ENCODE measurements around the gene MSX1. TPM values are rescaled to one million over a fixed set of nuclear protein-coding genes. Genes with fewer than 3 reads are reported as not detected.

Gene MSX1
- total and polyA plus RNA-seq, 2 of the 8 experiments (the other 6 are each of a cell fraction or from before 2014, with no cell fraction given): 0.47 TPM; not detected in 1

DNA sequence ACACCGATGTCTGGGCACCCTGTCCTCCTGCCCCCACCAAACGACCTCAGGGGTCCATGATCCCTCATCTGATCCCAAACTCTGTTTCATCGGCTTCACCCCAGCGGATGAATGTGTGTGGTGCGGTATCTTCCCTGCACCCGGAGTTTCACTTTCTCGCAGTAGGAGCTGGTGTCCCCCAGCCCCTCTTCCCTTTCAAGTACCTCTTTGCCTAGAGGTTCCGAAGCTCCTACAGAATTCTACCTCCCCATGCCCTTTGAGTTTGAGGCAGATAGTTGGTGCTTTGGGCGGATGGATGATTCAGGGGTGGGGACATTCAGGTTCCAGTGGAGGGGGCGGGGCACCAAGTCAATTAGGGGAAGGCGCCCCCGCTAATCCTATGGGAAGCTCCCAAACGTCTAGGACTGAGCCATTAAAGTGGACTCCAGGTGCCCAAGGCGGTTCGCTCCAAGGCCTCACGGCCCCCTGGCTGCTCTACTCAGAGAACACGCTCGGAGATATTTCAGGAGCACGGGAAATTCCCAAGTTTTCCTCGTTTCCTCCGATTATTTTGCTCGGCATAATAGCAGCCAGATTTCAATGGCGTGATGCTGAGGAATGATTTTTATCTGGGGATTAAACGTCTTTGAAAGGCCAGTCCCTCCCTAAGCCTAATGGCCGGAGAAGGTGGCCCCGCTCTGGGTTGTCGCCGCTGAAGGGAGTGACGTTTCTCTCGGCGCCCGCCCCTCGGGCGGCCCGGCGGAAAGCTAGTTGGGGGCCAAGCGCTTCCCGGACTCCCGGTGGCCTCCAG lies 1.3 kb downstream of the MSX1 start:
- H4K20me1 ChIP-seq (replicated peaks in 1 of 2; ENCODE audit: control insufficient read depth in 1 of 2, insufficient read depth in 2 of 2, low read length in 2 of 2): peaks cover 45 to 50% of the 10 kb centered on the region in 2 experiments
- H3K9ac ChIP-seq (replicated peaks in 1 of 4; ENCODE audit: extremely low read depth in 1 of 4, low read depth in 3 of 4, low read length in 3 of 4): no peak overlapping the region
- no peak for FAIRE-seq
- POLR2A ChIA-PET (ENCODE audit: partially characterized antibody): interaction anchor here (0.9 to 2.0 kb wide), 2 partner anchors 11 to 23 kb away, joined by 3 to 8 read pairs; no protein-coding TSS in a partner anchor
- H3K79me1 ChIP-seq (ENCODE audit: low read depth, low read length): no peaks in the 10 kb centered on the region
- no peak overlapping the region for H4K8ac ChIP-seq (ENCODE audit: extremely low read depth, insufficient read depth, low read length)
- peak in 1 of 2 experiments; percentile 68 for DNase-seq (ENCODE audit: low read depth in 1 of 2, low spot score in 2 of 2)
- no peak overlapping the region for H3K23ac ChIP-seq (ENCODE audit: insufficient read length)
- H3K4me1 ChIP-seq (replicated peaks in 1 of 4; ENCODE audit: control insufficient read depth in 3 of 4, insufficient read depth in 4 of 4, low read length in 3 of 4): peaks cover 0 to 24% (median 6%) of the 10 kb centered on the region in 4 experiments; a peak in 6 of 7 replicates
- no peak overlapping the region for H3K56ac ChIP-seq (replicated peaks; ENCODE audit: insufficient read length, low read depth, low read length)
- no peak overlapping the region; the same call in 1 of the 2 replicates for H3K18ac ChIP-seq (ENCODE audit: extremely low read depth, low read length)
- WGBS, 2 experiments (ENCODE audit: extremely low coverage in 1 of 2, insufficient coverage in 1 of 2, insufficient read length in 1 of 2, insufficient replicate concordance in 2 of 2, low coverage in 1 of 2, low lambda C conversion rate in 2 of 2, missing lambda C conversion rate in 1 of 2): 4% methylated on average over 39 of the region's 39 CpGs; no CpG with 5 or more reads in 1 of the 2 experiments
- H2BK120ac ChIP-seq (replicated peaks; ENCODE audit: low read depth, low read length): no peak overlapping the region
- H2BK20ac ChIP-seq (ENCODE audit: low read length): no peak overlapping the region
- H2AFZ ChIP-seq (ENCODE audit: low read length): no peak overlapping the region
- no peak overlapping the region for H3K27ac ChIP-seq (ENCODE audit: low read depth, low read length)
- peaks cover 4% of the 10 kb centered on the region; the same call in 1 of the 2 replicates for H3K23me2 ChIP-seq (ENCODE audit: low read depth, low read length)
- peak overlapping the region in 2 of 4 experiments; percentile 19 to 57; a peak in 4 of 8 replicates for H3K4me3 ChIP-seq (ENCODE audit: extremely low read depth in 1 of 4, insufficient read depth in 2 of 4, low read depth in 3 of 4, low read length in 4 of 4)
- no peak overlapping the region for H2BK12ac ChIP-seq (ENCODE audit: low read depth, low read length)
- H3K4me2 ChIP-seq (ENCODE audit: insufficient read depth in 1 of 2, low read depth in 2 of 2, low read length in 2 of 2): peak overlapping the region; percentile 44 to 76
- peaks cover 0 to 5% (median 0%) of the 10 kb centered on the region in 4 experiments; a peak in 1 of 8 replicates for H3K36me3 ChIP-seq (ENCODE audit: control insufficient read depth in 2 of 4, insufficient read depth in 4 of 4, low read length in 3 of 4)
- H3K27me3 ChIP-seq (replicated peaks in 1 of 4; ENCODE audit: control insufficient read depth in 3 of 4, extremely low read depth in 1 of 4, insufficient read depth in 3 of 4, low read length in 3 of 4): peaks cover 93 to 98% (median 95%) of the 10 kb centered on the region in 4 experiments
- CTCF ChIA-PET (ENCODE audit: partially characterized antibody): interaction anchor here (0.6 to 1.6 kb wide), 4 partner anchors 9 to 352 kb away, joined by 3 to 6 read pairs (median 4); no protein-coding TSS in a partner anchor
- H3K14ac ChIP-seq (ENCODE audit: insufficient read length): no peak overlapping the region
- no peak overlapping the region for H3K4ac ChIP-seq (replicated peaks; ENCODE audit: insufficient read length, low read depth, low read length)
- no peak overlapping the region for H2BK15ac ChIP-seq (ENCODE audit: low read length)
- no peak overlapping the region for H4K5ac ChIP-seq (ENCODE audit: insufficient read length, low read depth, low read length)
- no peak overlapping the region for H2BK5ac ChIP-seq (ENCODE audit: low read depth, low read length)
- no peaks in the 10 kb centered on the region for H3K9me3 ChIP-seq (ENCODE audit: insufficient read depth in 2 of 2, low read depth in 1 of 2, low read length in 1 of 2)
- no peak overlapping the region for H2AK5ac ChIP-seq (ENCODE audit: low read depth, low read length)
- no peak overlapping the region for H4K91ac ChIP-seq (replicated peaks; ENCODE audit: insufficient read length, low read length)
- no peaks in the 10 kb centered on the region for H3K79me2 ChIP-seq (ENCODE audit: control insufficient read depth in 1 of 2, insufficient read depth in 2 of 2, low read length in 2 of 2)
- TF ChIP-seq HDAC6 (IDR thresholded peaks at IDR 0.05; ENCODE audit: low read depth, low read length) (no peak), EP300 (IDR thresholded peaks at IDR 0.05; ENCODE audit: borderline replicate concordance in 1 of 2, low read depth in 2 of 2, low read length in 2 of 2) (no peak), CTBP2 (IDR thresholded peaks at IDR 0.05; ENCODE audit: borderline replicate concordance, insufficient read depth, insufficient read length, low read length) (peak; percentile 10), SUZ12 (IDR thresholded peaks at IDR 0.05; ENCODE audit: low read length) (peak; percentile 93), EZH2 (IDR thresholded peaks at IDR 0.05; ENCODE audit: low read depth, low read length, severe bottlenecking) (peak; percentile 91), POLR2A (IDR thresholded peaks at IDR 0.05; ENCODE audit: control extremely low read depth in 1 of 2, low read depth in 2 of 2, low read length in 2 of 2) (no peak)
- TF ChIP-seq, protein P1, sequence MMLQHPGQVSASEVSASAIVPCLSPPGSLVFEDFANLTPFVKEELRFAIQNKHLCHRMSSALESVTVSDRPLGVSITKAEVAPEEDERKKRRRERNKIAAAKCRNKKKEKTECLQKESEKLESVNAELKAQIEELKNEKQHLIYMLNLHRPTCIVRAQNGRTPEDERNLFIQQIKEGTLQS (IDR thresholded peaks at IDR 0.05; ENCODE audit: insufficient read depth, low read depth, low read length): no peak
